Measurements from ENCODE around the gene SDSL. TPM values are rescaled to one million over a fixed set of nuclear protein-coding genes. Genes with fewer than 3 reads are reported as not detected.

SDSL gene
- total RNA-seq, 1 donor from 2014 or later: 12.8 TPM

- TF ChIP-seq CTCF (IDR thresholded peaks at IDR 0.05): no peak
- ATAC-seq (no peak), DNase-seq (peak; percentile 2)
- Histone ChIP-seq H3K27me3 (ENCODE audit: low read depth) (no peaks in the 10 kb centered on the region), H3K4me3 (no peak overlapping the region), H3K9me3 (no peaks in the 10 kb centered on the region), H3K36me3 (no peaks in the 10 kb centered on the region), H3K4me1 (no peaks in the 10 kb centered on the region), H3K27ac (no peak overlapping the region)
- intact Hi-C loops (cut with DNase I): no loop called here
Measured at GRCh38 chr12:113407931-113408600, 14.1 kb upstream of the SDSL start.

- no peak overlapping the region for H3K4me3 ChIP-seq
- DNase-seq: peak; percentile 8
- no peaks in the 10 kb centered on the region for H3K4me1 ChIP-seq
- no peak overlapping the region for H3K27ac ChIP-seq
- no peak for TF ChIP-seq CTCF (IDR thresholded peaks at IDR 0.05)
- no peaks in the 10 kb centered on the region for H3K9me3 ChIP-seq
- H3K27me3 ChIP-seq (ENCODE audit: low read depth): no peaks in the 10 kb centered on the region
- intact Hi-C loops (cut with DNase I): no loop called here
- no peaks in the 10 kb centered on the region for H3K36me3 ChIP-seq
- no peak for ATAC-seq
Measured at GRCh38 chr12:113408756-113409298, 13.4 kb upstream of the SDSL start.

- peaks cover 3% of the 10 kb centered on the region for H3K27me3 ChIP-seq (ENCODE audit: low read depth)
- peak; percentile 22 for DNase-seq
- TF ChIP-seq CTCF (IDR thresholded peaks at IDR 0.05): no peak
- H3K4me3 ChIP-seq: no peak overlapping the region
- H3K4me1 ChIP-seq: no peaks in the 10 kb centered on the region
- intact Hi-C loops (cut with DNase I): no loop called here
- H3K27ac ChIP-seq: no peak overlapping the region
- no peak for ATAC-seq
- H3K36me3 ChIP-seq: no peaks in the 10 kb centered on the region
- no peaks in the 10 kb centered on the region for H3K9me3 ChIP-seq
Measured at GRCh38 chr12:113409462-113410124, 12.6 kb upstream of the SDSL start.

GRCh38 chr12:113413488-113413939 is 8.7 kb upstream of the SDSL start:
- DNase-seq (peak; percentile 42), ATAC-seq (peak; percentile 7 to 29)
- Histone ChIP-seq H3K4me1 (peaks cover 9% of the 10 kb centered on the region), H3K9me3 (no peaks in the 10 kb centered on the region), H3K27ac (no peak overlapping the region), H3K4me3 (no peak overlapping the region), H3K27me3 (ENCODE audit: low read depth) (peaks cover 3% of the 10 kb centered on the region), H3K36me3 (no peaks in the 10 kb centered on the region)
- TF ChIP-seq CTCF (IDR thresholded peaks at IDR 0.05): no peak
- intact Hi-C loops (cut with DNase I): no loop called here

- Histone ChIP-seq H3K9me3 (no peaks in the 10 kb centered on the region), H3K4me1 (peaks cover 11% of the 10 kb centered on the region), H3K4me3 (no peak overlapping the region), H3K36me3 (no peaks in the 10 kb centered on the region), H3K27ac (no peak overlapping the region), H3K27me3 (ENCODE audit: low read depth) (peaks cover 3% of the 10 kb centered on the region)
- ATAC-seq (no peak), DNase-seq (no peak)
- no peak for TF ChIP-seq CTCF (IDR thresholded peaks at IDR 0.05)
- intact Hi-C loops (cut with DNase I): no loop called here
Measured at GRCh38 chr12:113414519-113415038, 7.6 kb upstream of the SDSL start.

Measured in lower lobe of right lung (tissue), 2 donors.